HG02678 (cell line): ENCODE results near the gene AMN1.
"Not testable (repeated sequence)": the region's sequence is repeated elsewhere in the genome, so short reads cannot be mapped to it uniquely, and the experiment has no call there.

ENCODE experiments used
- ATAC-seq: cut with Tn5 transposase; IDR thresholded peaks from one replicate; pipeline ENCODE4 v1.9.1; 2021; ENCODE audit warnings: mild to moderate bottlenecking, moderate library complexity; ENCODE audit not compliant: unreplicated experiment

The AMN1 gene

DNA sequence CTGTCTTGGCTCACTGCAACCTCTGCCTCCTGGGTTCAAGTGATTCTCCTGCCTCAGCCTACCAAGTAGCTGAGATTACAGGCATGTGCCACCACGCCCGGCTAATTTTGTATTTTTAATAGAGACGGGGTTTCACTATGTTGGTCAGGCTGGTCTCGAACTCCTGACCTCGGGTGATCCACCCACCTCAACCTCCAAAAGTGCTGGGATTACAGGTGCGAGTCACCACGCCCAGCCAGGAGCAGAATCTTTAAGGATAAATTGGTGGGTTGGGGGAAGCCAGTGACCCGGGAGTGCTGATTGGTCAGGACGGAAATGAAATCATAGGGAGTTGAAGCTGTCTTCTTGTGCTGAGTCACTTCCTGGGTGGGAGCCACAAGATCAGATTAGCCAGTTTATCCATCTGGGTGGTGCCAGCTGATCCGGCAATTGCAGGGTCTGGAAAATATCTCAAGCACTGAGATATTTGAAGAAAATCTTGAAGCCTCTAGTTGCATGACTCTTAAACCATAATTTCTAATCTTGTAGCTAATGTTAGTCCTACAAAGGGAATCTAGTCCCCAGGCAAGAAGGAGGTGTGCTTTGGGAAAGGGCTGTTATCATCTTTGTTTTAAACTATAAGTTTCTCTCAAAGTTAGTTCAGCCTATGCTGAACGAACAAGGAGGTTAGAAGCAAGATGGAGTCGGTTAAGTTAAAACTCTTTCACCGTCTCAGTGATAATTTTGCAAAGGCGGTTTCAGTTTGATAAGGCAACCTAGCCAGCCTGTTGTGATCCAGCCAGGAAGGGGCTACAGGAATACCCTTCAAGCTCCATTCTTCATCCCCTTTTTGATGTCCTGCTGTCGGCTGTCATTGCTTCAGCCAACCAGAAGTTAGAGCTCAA lies 5.0 kb upstream of the AMN1 start:
- ATAC-seq = not testable (repeated sequence)

DNA sequence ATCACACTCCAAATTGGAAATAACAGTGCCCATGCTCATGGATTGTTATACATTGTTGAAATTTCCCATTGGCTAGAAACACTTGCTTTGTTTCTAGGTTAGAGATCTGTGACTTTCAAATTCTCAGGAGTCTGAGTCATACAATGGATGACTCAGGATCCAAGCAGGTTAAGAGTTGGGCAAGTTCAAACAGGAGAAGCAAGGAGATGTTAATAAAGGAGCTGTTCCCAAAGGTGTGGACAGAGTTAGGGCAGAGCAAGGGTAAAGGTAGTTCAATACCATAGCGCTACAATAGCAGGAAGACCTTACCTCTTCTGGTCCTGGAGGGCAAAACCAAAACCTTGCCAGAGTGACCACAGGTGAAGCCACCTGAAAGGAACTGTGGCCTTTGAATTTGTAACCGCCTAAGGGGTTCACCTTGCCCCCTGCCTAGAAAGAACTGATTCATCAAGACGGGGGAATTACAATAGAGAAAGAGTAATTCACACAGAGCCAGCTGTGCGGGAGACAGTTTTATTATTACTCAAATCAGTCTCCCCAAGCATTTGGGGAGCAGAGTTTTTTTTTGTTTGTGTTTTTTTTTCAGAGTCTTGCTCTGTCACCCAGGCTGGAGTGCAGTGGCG lies 4.2 kb upstream of the AMN1 start:
- no peak for ATAC-seq

DNA sequence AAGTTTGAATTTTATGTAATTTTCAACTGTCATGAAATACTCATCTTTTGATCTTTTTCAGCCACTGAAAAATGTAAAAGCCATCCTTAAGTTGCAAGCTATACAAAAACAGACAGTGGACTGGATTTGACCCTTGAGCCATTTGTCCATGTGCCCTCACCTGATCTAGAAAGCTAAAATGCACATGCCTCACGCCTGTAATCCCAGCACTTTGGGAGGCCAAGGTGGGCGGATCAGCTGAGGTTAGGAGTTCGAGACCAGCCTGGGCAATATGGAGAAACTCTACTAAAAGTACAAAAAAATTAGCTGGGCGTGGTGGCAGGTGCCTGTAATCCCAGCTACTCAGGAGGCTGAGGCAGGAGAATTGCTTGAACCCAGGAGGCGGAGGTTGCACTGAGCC lies 2.4 kb upstream of the AMN1 start:
- ATAC-seq = not testable (repeated sequence)

DNA sequence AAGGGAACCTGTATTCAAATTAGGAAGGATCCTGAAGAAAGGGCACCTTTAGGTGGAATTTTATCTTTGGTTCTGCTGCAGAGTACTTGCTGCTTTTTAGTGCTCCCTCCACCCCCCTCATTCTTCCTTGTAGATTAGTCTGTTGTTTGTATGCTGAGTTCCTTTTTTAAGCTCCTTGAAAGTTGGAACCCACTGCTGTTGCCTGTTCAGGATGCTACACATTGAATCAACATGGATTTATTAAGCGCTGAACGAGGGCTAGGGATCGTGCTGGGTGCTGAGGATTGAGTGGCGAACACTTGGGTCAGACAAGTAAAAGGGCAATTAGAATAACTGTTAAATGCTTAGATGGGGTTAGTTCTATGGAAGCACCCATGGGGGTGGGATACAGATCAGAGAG lies 884 bp upstream of the AMN1 start:
- no peak for ATAC-seq

DNA sequence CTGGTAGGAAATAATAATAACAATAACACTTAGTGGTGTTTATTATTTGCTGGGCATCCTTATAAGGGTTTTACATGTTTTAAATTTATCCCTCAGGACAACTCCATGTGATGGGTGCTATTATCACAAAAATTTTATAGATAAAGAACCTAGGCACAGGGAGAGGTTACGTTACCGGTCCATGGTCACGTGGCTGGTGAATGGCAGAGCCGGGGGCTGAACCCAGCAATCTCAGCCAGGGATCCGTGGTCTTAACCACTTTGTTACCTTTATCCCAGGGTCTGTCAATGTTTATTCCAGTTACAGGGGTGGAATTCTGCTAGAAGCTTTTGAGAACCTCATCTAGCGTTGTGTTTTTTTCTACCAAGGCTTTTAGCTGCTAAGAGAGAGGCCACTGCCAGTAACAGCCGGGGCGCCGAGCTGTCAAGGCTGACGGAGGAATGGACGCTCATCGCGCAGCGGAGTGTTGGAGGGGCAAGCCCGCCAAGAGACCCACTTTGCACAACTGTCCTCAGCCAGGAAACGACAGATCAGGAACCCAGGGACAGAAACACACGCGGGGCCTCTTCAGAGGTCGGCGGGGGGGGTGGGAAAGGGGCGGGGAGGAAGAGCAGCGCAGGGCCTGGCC lies 418 bp downstream of the AMN1 start:
- peak; percentile 7 for ATAC-seq

DNA sequence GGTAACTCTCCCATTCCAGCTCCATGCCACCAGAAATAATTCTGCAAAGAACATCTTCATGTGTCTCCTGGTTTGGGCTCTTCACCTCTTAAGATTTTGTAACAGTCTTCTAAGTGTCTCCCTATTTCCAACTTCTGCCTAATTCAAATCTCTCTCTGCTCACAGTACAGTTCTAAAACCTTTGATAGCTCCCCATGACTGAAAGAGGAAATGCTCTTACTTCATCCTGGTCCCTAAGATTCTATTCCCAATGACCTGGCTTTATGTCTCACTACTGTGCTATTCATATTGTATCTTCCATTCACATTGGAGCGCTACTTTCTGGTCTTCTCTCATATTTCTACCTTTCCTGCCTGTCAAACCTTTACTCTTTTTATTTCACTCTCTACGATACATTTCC lies 1.6 kb downstream of the AMN1 start:
- ATAC-seq = no peak

DNA sequence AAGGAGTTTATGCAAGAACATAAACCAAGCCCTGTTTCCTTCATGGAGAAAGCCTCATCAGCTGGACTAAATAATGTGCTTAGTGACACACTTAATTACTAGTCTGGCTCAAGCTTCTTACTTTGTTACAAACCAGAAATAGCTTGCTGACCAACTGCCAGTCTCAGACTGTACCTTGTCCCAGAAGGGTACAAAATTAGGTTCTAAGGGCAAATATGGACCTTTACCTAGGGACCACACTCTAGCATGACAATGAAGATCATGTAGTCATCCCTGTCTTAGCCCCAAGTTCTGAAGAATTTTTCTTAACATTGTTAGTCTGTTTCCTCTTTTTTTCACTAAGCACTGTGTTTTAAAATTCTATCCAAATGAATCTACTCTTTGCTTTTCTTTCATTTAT lies 2.2 kb downstream of the AMN1 start:
- ATAC-seq = no peak

DNA sequence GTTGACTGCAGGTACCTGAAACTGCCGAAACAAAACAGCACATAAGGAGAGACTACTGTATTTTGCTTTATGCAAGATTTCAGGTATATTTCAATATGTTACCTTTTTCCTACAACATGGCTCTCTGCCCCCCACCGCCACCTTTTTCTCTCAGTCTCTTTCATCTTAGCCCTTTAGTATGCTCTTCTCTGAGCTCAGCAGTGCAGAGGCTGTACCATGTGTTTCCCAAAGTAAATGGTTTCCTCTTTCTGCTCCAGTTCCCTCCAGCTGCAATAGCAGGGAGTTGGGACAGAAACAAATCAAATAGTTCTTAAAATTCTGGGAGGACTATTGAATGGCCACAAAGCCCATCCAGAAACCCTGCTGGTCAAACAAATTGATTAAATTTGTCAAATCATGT lies 4.3 kb downstream of the AMN1 start:
- no peak for ATAC-seq

DNA sequence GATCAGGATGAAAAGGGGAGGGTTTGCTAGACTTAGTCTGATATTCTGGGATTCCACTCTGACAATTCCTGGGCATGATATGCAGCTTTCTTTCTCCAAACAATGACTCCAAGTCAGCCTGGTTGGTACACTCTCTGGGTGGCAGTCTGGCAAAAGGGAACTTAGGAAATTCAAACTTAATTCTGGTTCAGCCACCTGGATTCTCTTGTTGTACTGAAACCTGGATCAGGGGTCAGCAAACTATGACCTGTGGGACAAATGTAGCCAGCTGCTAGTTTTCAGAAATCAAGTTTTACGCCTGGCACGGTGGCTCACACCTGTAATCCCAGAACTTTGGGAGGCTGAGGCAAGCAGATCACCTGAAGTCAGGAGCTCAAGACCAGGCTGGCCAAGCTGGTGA lies 6.2 kb downstream of the AMN1 start:
- no peak for ATAC-seq

DNA sequence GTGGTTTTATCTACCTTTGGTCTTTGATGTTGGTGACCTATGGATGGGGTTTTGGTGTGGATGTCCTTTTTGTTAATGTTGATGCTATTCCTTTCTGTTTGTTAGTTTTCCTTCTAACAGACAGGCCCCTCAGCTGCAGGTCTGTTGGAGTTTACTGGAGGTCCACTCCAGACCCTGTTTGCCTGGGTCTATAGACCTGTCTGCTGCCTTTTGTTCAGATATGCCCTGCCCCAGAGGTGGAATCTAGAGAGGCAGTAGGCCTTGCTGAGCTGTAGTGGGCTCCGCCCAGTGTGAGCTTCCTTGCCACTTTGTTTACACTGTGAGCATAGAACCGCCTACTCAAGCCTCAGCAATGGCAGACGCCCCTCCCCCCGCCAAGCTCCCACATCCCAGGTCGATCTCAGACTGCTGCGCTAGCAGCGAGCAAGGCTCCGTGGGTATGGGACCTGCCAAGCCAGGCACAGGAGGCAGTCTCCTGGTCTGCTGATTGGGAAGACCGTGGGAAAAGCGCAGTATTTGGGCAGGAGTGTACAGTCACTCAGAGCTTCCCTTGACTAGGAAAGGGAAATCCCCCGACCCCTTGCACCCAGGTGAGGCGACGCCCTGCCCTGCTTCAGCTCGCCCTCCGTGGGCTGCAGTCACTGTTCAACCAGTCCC lies 10.2 kb downstream of the AMN1 start:
- ATAC-seq = not testable (repeated sequence)

DNA sequence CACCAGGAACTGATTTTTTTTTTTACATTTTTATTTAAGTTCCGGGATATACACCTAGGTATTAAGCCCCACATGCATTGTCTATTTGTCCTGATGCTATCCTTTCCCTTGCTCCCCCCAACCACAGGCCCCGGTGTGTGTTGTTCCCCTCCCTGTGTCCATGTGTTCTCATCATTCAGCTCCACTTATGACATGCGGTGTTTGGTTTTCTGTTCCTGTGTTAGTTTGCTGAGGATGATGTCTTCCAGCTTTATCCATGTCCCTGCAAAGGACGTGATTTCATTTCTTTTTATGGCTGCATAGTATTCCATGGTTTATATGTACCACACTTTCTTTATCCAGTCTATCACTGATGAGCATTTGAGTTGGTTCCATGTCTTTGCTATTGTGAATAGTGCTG lies 11.8 kb downstream of the AMN1 start:
- not testable (repeated sequence) for ATAC-seq

DNA sequence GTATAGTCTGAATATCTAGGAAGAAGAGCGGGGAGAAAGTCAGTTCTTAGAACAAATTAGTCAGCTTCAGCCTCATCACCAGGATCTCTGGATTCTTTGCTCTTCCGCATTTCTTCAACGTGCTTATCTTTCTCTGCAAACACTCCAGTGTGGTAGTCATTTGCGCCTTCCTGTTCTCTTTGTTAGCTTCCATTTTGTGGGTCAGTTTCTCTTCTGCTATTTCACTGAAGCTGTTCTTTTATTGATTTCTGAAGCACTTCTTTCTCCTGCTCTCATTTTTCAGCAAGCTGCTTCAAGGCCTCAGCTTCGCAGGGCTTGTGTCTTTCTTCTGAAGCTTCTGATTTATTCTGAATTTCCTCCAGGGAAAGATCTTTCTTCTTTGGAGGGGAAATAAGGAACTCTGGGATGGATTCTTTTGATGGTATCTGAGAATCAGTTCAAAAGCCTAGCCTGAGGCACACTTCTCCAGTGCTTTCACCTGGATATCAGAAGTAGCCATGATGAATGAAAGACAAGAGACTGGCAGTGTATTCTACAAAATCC lies 13.5 kb downstream of the AMN1 start:
- peak; percentile 77 for ATAC-seq

DNA sequence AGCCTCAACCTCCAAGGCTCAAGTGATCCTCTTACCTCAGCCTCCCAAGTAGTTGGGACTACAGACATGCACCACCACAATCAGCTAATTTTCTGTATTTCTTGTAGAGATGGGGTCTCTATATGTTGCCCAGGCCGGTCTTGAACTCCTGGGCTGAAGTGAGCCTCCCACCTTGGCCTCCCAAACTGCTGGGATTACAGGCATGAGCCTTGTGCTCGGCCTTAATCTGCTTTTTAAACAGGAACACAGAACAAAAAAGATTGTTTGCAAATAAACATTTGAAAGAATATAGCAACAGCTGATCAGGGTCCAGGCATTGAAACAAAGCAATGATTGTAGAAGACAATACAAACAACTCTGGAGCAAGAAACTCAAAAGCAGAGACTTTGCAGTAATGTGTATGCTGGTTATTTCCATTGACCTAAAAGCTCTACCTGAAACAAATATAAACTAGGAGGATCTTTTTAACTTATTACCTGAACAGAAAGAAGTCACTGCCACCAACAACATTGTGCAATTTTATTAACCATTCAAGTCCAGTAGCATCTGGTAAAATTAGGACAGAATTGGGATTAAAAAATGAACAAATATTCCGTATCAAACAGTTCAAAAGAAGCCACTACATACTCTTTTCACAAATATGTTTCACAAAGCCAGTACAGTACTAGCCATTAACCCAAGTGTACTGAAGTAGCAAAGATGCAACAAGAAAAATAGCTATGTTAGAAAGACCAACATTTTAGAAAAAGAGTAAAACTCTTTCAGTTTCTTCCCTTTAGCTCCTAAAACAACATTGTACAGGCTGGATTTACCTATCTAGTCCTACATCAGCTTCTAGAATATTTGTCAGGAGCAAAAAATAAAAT lies 14.2 kb downstream of the AMN1 start:
- ATAC-seq = peak; percentile 30

DNA sequence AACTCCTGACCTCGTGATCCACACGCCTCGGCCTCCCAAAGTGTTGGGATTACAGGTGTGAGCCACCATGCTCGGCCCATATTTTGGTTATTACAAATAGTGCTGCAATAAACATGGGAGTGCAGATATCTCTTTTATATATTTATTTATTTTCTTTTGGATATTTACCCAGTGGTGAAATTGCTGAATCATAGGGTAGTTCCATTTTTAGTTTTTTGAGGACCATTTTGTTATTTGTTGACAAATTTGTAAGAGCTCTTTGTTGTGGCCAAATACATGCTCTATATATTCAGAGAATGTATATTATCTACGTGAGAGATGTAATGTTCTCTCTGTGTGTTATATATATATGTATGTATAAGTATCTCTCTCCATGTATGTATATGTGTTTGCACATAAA lies 15.9 kb downstream of the AMN1 start:
- ATAC-seq = no peak

DNA sequence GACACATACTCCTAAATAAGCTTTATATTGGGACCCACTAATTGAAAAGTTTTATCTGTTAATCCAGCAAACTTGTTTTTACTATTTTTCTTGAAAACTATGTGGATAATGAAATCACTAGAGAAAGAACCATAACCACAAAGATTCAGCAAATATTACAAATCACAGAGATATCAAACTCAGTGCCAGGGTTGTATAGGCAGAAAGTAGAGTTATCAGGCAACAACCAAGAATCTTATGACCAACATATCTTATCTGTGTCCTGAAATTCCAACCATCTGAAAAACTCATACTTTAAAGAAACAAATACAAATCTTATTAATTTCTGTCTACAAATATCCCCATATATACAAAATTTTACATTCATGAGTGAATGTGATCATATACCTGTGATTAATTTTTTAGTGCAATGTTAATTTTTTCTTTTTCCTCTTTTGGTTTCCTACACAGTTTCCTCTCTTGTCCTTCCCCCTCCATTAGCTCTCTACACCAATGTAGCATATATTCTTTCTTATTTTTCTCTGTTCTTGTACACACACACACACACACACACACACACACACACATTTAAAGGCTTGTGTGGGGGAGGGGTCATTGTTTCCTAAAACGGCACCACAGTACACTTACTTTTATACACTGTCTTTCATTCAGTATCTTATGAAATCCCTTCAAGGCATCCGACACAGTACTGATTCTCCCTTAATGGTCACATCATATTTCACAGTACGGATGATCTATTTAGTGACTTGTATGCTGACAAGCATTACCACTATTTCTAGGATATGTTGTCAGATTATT lies 18.6 kb downstream of the AMN1 start:
- no peak for ATAC-seq

DNA sequence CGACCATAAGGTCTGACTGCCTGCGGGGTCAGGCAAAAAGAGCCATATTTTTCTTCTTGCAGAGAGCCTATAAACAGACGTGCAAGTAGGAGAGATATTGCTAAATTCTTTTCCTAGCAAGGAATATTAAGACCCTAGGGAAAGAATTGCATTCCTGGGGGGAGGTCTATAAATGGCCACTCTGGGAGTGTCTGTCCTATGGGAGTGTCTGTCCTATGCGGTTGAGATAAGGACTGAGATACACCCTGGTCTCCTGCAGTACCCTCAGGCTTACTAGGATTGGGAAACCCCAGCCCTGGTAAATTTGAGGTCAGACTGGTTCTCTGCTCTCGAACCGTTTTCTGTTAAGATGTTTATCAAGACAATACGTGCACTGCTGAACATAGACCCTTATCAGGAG lies 20.7 kb downstream of the AMN1 start:
- not testable (repeated sequence) for ATAC-seq

DNA sequence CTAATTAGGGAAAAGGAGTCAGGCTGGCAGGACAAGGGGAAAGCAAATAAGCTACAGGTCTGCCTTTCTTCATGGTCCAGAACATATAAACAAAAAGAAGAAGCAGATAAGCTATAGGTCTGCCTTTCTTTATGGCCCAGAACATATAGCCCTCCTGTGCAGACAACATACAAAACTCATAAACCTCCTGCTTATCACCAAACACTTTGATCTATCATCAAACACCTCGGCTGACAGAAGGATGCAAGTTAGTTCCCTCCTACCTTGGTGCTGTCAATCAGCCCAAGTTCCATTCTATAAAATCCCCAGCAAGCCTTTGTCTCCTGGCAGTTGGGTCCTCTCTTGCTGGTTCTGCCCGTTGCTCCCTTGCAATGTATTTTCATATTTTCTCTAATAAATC lies 23.2 kb downstream of the AMN1 start:
- no peak for ATAC-seq

DNA sequence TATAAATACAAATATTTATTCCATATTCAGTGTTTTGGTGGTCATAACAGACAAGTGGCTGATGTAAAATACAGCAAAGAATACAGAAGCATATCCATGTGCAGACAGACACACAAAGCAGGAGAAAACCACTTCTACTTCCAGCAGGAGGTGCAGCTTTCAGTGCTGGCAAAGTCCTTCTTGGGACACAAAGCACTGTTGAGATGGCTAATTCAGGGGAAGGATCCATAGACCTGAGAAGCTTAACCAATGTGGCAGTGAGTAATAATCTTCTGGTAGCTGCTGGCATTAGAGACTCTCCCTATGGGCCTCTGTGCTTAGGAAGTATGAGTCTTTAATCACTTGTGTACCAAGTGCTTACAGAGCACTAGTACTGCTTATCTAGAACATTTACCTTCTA lies 26.8 kb downstream of the AMN1 start:
- no peak for ATAC-seq

DNA sequence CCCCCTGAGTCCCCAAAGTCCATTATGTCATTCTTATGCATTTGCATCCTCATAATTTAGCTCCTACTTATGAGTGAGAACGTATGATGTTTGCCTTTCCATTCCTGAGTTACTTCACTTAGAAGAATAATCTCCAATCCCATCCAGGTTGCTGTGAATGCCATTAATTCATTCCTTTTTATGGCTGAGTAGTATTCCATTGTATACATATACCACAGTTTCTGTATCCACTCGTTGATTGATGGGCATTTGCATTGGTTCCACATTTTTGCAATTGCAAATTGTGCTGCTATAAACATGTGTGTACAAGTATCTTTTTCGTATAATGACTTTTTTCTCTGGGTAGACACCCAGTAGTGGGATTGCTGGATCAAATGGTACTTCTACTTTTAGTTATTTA lies 38.9 kb downstream of the AMN1 start:
- not testable (repeated sequence) for ATAC-seq
